Subcutaneous abdominal adipose tissue (tissue), 5 donors: Measurements from ENCODE around the gene ACSF2.

Source experiments
- H3K27ac ChIP-seq: one replicate; pipeline ENCODE4 v1.7.0; 2013; ENCODE audit warnings: low read depth, mild to moderate bottlenecking, inconsistent platforms, low read length, moderate library complexity
- H3K27me3 ChIP-seq, 5 donors: one replicate each; pipeline ENCODE4 v1.7.0; 2013; ENCODE audit warnings: low read length in 5 of 5, inconsistent platforms in 1 of 5; ENCODE audit not compliant: control insufficient read depth in 5 of 5, insufficient read depth in 4 of 5
- H3K36me3 ChIP-seq, 5 donors: one replicate each; pipeline ENCODE4 v1.7.0; 2013; ENCODE audit warnings: low read length in 5 of 5; ENCODE audit not compliant: control insufficient read depth in 5 of 5, insufficient read depth in 5 of 5
- H3K4me1 ChIP-seq, 5 donors: one replicate each; pipeline ENCODE4 v1.7.0; 2013; ENCODE audit warnings: low read length in 5 of 5, mild to moderate bottlenecking in 3 of 5, moderate library complexity in 1 of 5; ENCODE audit not compliant: control insufficient read depth in 5 of 5, insufficient read depth in 5 of 5
- H3K4me3 ChIP-seq, 5 donors: one replicate each; pipeline ENCODE4 v1.7.0; 2013; ENCODE audit warnings: low read length in 5 of 5, low read depth in 1 of 5
- H3K9ac ChIP-seq, 5 donors: one replicate each; pipeline ENCODE4 v1.7.0; 2013; ENCODE audit warnings: low read length in 5 of 5, mild to moderate bottlenecking in 4 of 5, moderate library complexity in 3 of 5
- H3K9me3 ChIP-seq, 5 donors: one replicate each; pipeline ENCODE4 v1.7.0; 2013; ENCODE audit warnings: low read length in 5 of 5; ENCODE audit not compliant: control insufficient read depth in 5 of 5
- donor health status: healthy.
- donor health status: healthy.
- donor health status: healthy.
- donor health status: healthy.
- donor health status: healthy.

Gene ACSF2

DNA sequence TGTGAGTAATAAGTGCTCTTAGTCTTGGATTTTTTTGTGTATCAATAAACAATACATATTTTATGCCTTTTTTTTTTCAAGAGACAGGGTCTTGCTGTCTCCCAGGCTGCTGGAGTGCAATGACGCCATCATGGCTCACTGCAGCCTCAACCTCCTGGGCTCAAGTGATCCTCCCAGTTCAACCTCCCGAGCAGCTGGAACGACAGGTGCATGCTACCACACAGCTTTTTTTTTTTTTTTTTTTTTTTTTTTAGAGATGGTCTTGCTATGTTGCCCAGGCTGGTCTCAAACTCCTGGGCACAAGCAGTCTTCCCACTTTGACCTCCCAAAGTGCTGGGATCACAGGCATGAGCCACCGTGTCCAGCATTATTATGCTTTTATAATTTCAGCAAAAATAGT is 13.0 kb downstream of the ACSF2 start:
- Histone ChIP-seq H3K9ac (no peak overlapping the region), H3K4me3 (no peak overlapping the region), H3K36me3 (peaks cover 0 to 3% (median 0%) of the 10 kb centered on the region in 5 donors), H3K27me3 (no peaks in the 10 kb centered on the region), H3K9me3 (no peaks in the 10 kb centered on the region), H3K4me1 (peaks cover 0 to 23% (median 12%) of the 10 kb centered on the region in 5 donors), H3K27ac (no peak overlapping the region)

GRCh38 chr17:50440172-50440837 is 14.3 kb downstream of the ACSF2 start:
- H3K4me1 ChIP-seq, result peaks cover 0 to 23% (median 12%) of the 10 kb centered on the region in 5 donors
- H3K4me3 ChIP-seq, result no peak overlapping the region
- H3K9me3 ChIP-seq, result no peaks in the 10 kb centered on the region
- no peaks in the 10 kb centered on the region for H3K27me3 ChIP-seq
- H3K27ac ChIP-seq, result no peak overlapping the region
- H3K36me3 ChIP-seq, result peaks cover 0 to 3% (median 0%) of the 10 kb centered on the region in 5 donors
- H3K9ac ChIP-seq, result no peak overlapping the region

- H3K9ac ChIP-seq, result no peak overlapping the region
- no peak overlapping the region for H3K27ac ChIP-seq
- H3K9me3 ChIP-seq, result no peaks in the 10 kb centered on the region
- no peaks in the 10 kb centered on the region for H3K27me3 ChIP-seq
- peaks cover 0 to 3% (median 0%) of the 10 kb centered on the region in 5 donors for H3K36me3 ChIP-seq
- no peak overlapping the region for H3K4me3 ChIP-seq
- H3K4me1 ChIP-seq, result peaks cover 0 to 23% (median 12%) of the 10 kb centered on the region in 5 donors
Observed at GRCh38 chr17:50440838-50441829, 15.1 kb downstream of the ACSF2 start.

DNA sequence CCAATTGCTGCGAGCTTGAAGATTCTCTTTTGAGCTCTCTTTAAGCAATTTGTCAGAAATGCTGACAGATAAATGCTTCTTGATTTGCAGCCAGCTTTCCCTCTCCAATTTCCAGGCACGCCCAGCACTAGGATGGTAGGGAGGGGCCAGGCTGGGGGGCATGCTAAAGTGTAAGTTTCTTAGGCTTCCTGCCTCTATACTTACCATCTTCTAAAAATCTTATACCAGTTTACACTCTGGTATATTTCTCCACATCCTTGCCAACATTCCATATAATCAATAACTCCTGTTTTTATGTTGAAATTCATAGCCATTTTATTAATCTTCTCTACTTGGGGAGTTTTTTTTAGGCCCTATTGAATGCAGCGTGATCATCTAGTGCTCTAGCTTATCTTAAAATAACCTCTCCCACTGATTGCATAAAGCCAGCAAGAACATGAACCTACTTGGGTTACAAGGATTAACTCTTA is 17.5 kb downstream of the ACSF2 start:
- Histone ChIP-seq H3K4me3 (no peak overlapping the region), H3K9ac (peak overlapping the region in 1 of 5 donors; percentile 14), H3K27ac (no peak overlapping the region), H3K36me3 (peaks cover 0 to 3% (median 0%) of the 10 kb centered on the region in 5 donors), H3K9me3 (no peaks in the 10 kb centered on the region), H3K4me1 (peaks cover 0 to 23% (median 12%) of the 10 kb centered on the region in 5 donors), H3K27me3 (no peaks in the 10 kb centered on the region)

DNA sequence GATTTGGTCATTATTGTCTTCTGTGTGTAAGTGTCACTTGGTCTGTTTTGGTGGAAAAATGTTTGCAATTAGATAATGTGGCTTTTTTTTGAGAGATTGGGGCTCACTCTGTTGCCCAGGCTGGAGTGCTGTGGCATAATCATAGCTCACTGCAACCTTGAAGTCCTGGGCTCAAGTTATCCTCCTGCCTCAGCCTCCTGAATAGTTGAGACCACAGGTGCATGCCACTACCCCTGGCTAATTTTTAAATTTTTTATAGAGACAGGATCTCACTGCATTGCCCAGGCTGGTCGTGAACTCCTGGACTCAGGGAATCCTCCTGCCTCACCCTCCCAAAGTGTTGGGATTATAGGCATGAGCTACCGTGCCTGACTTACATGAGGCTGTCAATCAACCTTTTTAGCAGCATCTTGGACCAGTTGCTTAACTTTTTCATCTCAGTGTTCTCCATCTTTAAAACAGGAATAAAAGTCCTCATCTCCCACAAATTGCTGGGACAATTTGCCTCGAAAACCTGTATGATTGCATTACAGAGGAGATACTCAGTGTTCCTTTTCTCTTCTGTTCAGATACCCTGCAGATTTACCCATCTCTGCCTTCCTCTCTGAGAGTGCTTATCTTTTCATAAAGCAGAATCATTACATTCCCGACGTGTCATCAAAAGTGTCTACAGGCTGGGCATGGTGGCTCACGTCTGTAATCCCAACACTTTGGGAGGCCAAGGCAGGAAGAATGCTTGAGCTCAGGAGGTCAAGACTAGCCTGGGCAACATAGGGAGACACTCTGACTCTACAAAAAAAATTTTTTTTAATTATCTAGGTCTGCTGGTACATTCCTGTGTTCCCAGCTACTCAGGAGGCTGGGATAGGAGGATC is 19.1 kb downstream of the ACSF2 start:
- Histone ChIP-seq H3K9me3 (no peaks in the 10 kb centered on the region), H3K9ac (no peak overlapping the region), H3K4me1 (peaks cover 0 to 22% (median 11%) of the 10 kb centered on the region in 5 donors), H3K4me3 (no peak overlapping the region), H3K36me3 (peaks cover 0 to 5% (median 0%) of the 10 kb centered on the region in 5 donors), H3K27me3 (no peaks in the 10 kb centered on the region), H3K27ac (no peak overlapping the region)

- Histone ChIP-seq H3K9ac (no peak overlapping the region), H3K4me3 (no peak overlapping the region), H3K27ac (no peak overlapping the region), H3K9me3 (no peaks in the 10 kb centered on the region), H3K36me3 (peaks cover 0 to 5% (median 2%) of the 10 kb centered on the region in 5 donors), H3K4me1 (peaks cover 0 to 14% (median 8%) of the 10 kb centered on the region in 5 donors), H3K27me3 (no peaks in the 10 kb centered on the region)
Observed at GRCh38 chr17:50445730-50446325, 19.8 kb downstream of the ACSF2 start.

DNA sequence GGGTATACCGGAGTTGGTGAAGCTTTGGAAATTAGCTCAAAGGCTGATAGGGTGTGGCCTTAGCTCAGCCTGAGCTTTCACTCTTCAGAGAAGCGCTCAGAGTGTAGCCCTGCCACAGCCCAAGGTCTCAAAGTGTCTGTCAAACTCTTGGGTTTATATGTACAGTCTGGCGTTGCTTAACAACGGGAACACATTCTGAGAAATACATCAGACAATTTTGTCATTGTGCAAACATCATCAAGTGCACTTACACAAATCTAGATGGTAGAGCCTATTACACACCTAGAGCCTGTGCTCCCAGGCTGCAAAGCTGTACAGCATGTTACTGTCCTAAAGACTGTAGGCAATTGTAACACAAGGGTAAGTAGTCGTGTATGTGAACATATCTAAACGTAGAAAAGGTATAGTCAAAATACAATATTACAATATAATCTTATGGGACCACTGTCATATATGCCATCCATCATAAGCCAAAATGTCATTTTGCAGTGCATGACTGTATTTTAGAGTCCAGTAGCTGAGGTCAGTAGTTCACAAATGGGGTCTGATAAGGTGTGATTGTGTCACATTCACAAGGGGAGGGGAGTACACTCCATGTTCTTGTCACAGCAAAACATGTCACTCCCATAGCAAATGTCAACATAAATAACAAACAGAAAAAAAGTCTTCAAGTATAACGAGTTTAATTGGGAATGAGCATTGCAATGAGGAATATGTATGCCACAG is 22.0 kb downstream of the ACSF2 start:
- no peak overlapping the region for H3K9ac ChIP-seq
- no peaks in the 10 kb centered on the region for H3K27me3 ChIP-seq
- H3K4me3 ChIP-seq, result no peak overlapping the region
- H3K27ac ChIP-seq, result no peak overlapping the region
- no peaks in the 10 kb centered on the region for H3K9me3 ChIP-seq
- peaks cover 0 to 5% (median 2%) of the 10 kb centered on the region in 5 donors for H3K36me3 ChIP-seq
- peaks cover 0 to 10% (median 8%) of the 10 kb centered on the region in 5 donors for H3K4me1 ChIP-seq

DNA sequence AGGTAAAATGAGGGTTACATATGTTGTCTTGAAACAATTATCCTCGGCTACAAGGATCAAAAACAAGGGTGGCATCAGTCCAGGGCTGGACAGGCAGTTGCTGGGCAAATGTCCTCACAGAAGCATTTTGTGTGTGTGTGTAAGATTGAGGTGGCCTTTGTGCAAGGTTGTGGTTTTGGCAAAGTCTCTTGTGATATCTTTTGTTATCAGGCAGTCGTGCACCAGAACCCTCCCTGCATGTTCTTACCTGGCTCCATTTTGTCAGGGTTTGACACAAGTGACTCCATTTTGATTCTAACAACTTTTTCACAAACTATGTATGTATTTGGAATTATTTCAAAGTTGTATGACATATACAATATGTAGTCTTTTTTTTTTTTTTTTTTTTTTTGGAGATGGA is 22.6 kb downstream of the ACSF2 start:
- Histone ChIP-seq H3K4me1 (peaks cover 0 to 4% (median 2%) of the 10 kb centered on the region in 5 donors), H3K27me3 (no peaks in the 10 kb centered on the region), H3K9me3 (no peaks in the 10 kb centered on the region), H3K9ac (no peak overlapping the region), H3K4me3 (no peak overlapping the region), H3K36me3 (peaks cover 0 to 5% (median 2%) of the 10 kb centered on the region in 5 donors), H3K27ac (no peak overlapping the region)
